ENCODE results near the gene RAMP3. TPM values are rescaled to one million over a fixed set of nuclear protein-coding genes. Genes with fewer than 3 reads are reported as not detected.

RAMP3 gene
- polyA plus RNA-seq, 1 donor (not counting 4 experiments of a cell fraction or from before 2014, with no cell fraction given), result not detected

DNA sequence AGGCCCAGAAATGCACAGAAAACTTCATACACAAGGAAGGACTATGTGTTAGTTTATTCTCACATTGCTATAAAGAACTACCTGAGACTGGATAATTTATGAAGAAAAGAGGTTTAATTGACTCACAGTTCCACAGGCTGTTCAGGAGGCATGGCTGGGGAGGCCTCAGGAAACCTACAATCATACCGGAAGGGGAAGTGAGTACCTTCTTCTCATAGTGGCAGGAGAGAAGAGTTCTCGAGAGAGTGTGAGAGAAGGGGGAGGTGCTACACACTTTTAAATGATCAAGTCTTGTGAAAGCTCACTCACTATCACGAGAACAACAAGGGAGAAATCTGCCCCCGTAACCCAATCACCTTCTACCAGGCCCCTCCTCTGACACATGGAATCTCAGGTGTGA lies 16.8 kb upstream of the RAMP3 start:
- peaks cover 7% of the 10 kb centered on the region for H3K27me3 ChIP-seq (ENCODE audit: control insufficient read depth, extremely low read depth, insufficient read depth, low read length)
- no peak overlapping the region for H3K4me2 ChIP-seq (ENCODE audit: control insufficient read depth, extremely low read depth, insufficient read depth, low read depth, low read length)
- no peaks in the 10 kb centered on the region for H3K9me3 ChIP-seq (ENCODE audit: control insufficient read depth, low read depth, low read length)
- DNase-seq (ENCODE audit: low read depth, low spot score), result no peak
- no peak overlapping the region for H3K9ac ChIP-seq (ENCODE audit: control insufficient read depth, extremely low read depth, insufficient read depth, low read length)
- no peak for FAIRE-seq
- H3K79me2 ChIP-seq (ENCODE audit: control insufficient read depth, insufficient read depth, low read length), result no peaks in the 10 kb centered on the region
- H2AFZ ChIP-seq (ENCODE audit: control insufficient read depth, low read length), result no peak overlapping the region
- H3K36me3 ChIP-seq (ENCODE audit: control insufficient read depth in 2 of 2, extremely low read depth in 1 of 2, insufficient read depth in 2 of 2, low read length in 2 of 2), result no peaks in the 10 kb centered on the region
- H3K9me1 ChIP-seq (ENCODE audit: control insufficient read depth, extremely low read depth, insufficient read depth, low read length), result no peaks in the 10 kb centered on the region
- no peak overlapping the region for H3K27ac ChIP-seq (ENCODE audit: control insufficient read depth, insufficient read depth, low read length)
- H3K4me3 ChIP-seq (ENCODE audit: control insufficient read depth in 2 of 3, extremely low read depth in 1 of 3, insufficient read depth in 2 of 3, low read depth in 1 of 3, low read length in 3 of 3), result no peak overlapping the region
- no peaks in the 10 kb centered on the region for H3K4me1 ChIP-seq (ENCODE audit: control insufficient read depth, extremely low read depth, insufficient read depth, low read length)
- no peaks in the 10 kb centered on the region for H4K20me1 ChIP-seq (ENCODE audit: control insufficient read depth, extremely low read depth, insufficient read depth, low read length)
- TF ChIP-seq EZH2 (IDR thresholded peaks at IDR 0.05; ENCODE audit: low read length), result no peak
- no peak for TF ChIP-seq CTCF (optimal IDR thresholded peaks at IDR 0.05 in 1 of 3, IDR thresholded peaks at IDR 0.05 in 1 of 3, conservative IDR thresholded peaks at IDR 0.05 in 1 of 3; ENCODE audit: extremely low read depth in 1 of 3, insufficient read depth in 2 of 3, low read length in 3 of 3)
- dilution Hi-C loops (cut with MboI; ENCODE audit: extremely low pct_ligation_motif_present, low sequenced_read_pairs), result no loop called here

GRCh38 chr7:45143616-45144015 lies 14.0 kb upstream of the RAMP3 start:
- no peak overlapping the region for H2AFZ ChIP-seq (ENCODE audit: control insufficient read depth, low read length)
- DNase-seq (ENCODE audit: low read depth, low spot score) (no peak), FAIRE-seq (peak; percentile 32)
- H4K20me1 ChIP-seq (ENCODE audit: control insufficient read depth, extremely low read depth, insufficient read depth, low read length), result no peaks in the 10 kb centered on the region
- no peaks in the 10 kb centered on the region for H3K9me1 ChIP-seq (ENCODE audit: control insufficient read depth, extremely low read depth, insufficient read depth, low read length)
- no peaks in the 10 kb centered on the region for H3K4me1 ChIP-seq (ENCODE audit: control insufficient read depth, extremely low read depth, insufficient read depth, low read length)
- TF ChIP-seq EZH2 (IDR thresholded peaks at IDR 0.05; ENCODE audit: low read length) (no peak), CTCF (optimal IDR thresholded peaks at IDR 0.05 in 1 of 3, IDR thresholded peaks at IDR 0.05 in 1 of 3, conservative IDR thresholded peaks at IDR 0.05 in 1 of 3; ENCODE audit: extremely low read depth in 1 of 3, insufficient read depth in 2 of 3, low read length in 3 of 3) (no peak)
- peaks cover 10% of the 10 kb centered on the region for H3K27me3 ChIP-seq (ENCODE audit: control insufficient read depth, extremely low read depth, insufficient read depth, low read length)
- no peak overlapping the region for H3K27ac ChIP-seq (ENCODE audit: control insufficient read depth, insufficient read depth, low read length)
- H3K4me3 ChIP-seq (ENCODE audit: control insufficient read depth in 2 of 3, extremely low read depth in 1 of 3, insufficient read depth in 2 of 3, low read depth in 1 of 3, low read length in 3 of 3), result no peak overlapping the region
- H3K9me3 ChIP-seq (ENCODE audit: control insufficient read depth, low read depth, low read length), result no peaks in the 10 kb centered on the region
- dilution Hi-C loops (cut with MboI; ENCODE audit: extremely low pct_ligation_motif_present, low sequenced_read_pairs), result no loop called here
- H3K9ac ChIP-seq (ENCODE audit: control insufficient read depth, extremely low read depth, insufficient read depth, low read length), result no peak overlapping the region
- H3K4me2 ChIP-seq (ENCODE audit: control insufficient read depth, extremely low read depth, insufficient read depth, low read depth, low read length), result no peak overlapping the region
- no peaks in the 10 kb centered on the region for H3K36me3 ChIP-seq (ENCODE audit: control insufficient read depth in 2 of 2, extremely low read depth in 1 of 2, insufficient read depth in 2 of 2, low read length in 2 of 2)
- no peaks in the 10 kb centered on the region for H3K79me2 ChIP-seq (ENCODE audit: control insufficient read depth, insufficient read depth, low read length)

Data from keratinocyte (primary cell).